Measurements from ENCODE around the gene CELF4. TPM values are rescaled to one million over a fixed set of nuclear protein-coding genes. Genes with fewer than 3 reads are reported as not detected.

Gene CELF4
- polyA plus RNA-seq, 1 donor (not counting 4 experiments of a cell fraction or from before 2014, with no cell fraction given): not detected

GRCh38 chr18:37355772-37356171, 209.8 kb downstream of the CELF4 start:
- peaks cover 3% of the 10 kb centered on the region for H3K27me3 ChIP-seq (ENCODE audit: control insufficient read depth, extremely low read depth, insufficient read depth, low read length)
- no peaks in the 10 kb centered on the region for H3K4me1 ChIP-seq (ENCODE audit: control insufficient read depth, extremely low read depth, insufficient read depth, low read length)
- H3K36me3 ChIP-seq (ENCODE audit: control insufficient read depth in 2 of 2, extremely low read depth in 1 of 2, insufficient read depth in 2 of 2, low read length in 2 of 2): no peaks in the 10 kb centered on the region
- dilution Hi-C loops (cut with MboI; ENCODE audit: extremely low pct_ligation_motif_present, low sequenced_read_pairs): no loop called here
- no peaks in the 10 kb centered on the region for H3K79me2 ChIP-seq (ENCODE audit: control insufficient read depth, insufficient read depth, low read length)
- H3K4me2 ChIP-seq (ENCODE audit: control insufficient read depth, extremely low read depth, insufficient read depth, low read depth, low read length): no peak overlapping the region
- H3K4me3 ChIP-seq (ENCODE audit: control insufficient read depth in 2 of 3, extremely low read depth in 1 of 3, insufficient read depth in 2 of 3, low read depth in 1 of 3, low read length in 3 of 3): no peak overlapping the region
- H4K20me1 ChIP-seq (ENCODE audit: control insufficient read depth, extremely low read depth, insufficient read depth, low read length): no peaks in the 10 kb centered on the region
- no peak overlapping the region for H3K27ac ChIP-seq (ENCODE audit: control insufficient read depth, insufficient read depth, low read length)
- FAIRE-seq: no peak
- H2AFZ ChIP-seq (ENCODE audit: control insufficient read depth, low read length): no peak overlapping the region
- DNase-seq (ENCODE audit: low read depth, low spot score): no peak
- H3K9me3 ChIP-seq (ENCODE audit: control insufficient read depth, low read depth, low read length): no peaks in the 10 kb centered on the region
- H3K9me1 ChIP-seq (ENCODE audit: control insufficient read depth, extremely low read depth, insufficient read depth, low read length): no peaks in the 10 kb centered on the region
- TF ChIP-seq CTCF (optimal IDR thresholded peaks at IDR 0.05 in 1 of 3, IDR thresholded peaks at IDR 0.05 in 1 of 3, conservative IDR thresholded peaks at IDR 0.05 in 1 of 3; ENCODE audit: extremely low read depth in 1 of 3, insufficient read depth in 2 of 3, low read length in 3 of 3): no peak
- TF ChIP-seq EZH2 (IDR thresholded peaks at IDR 0.05; ENCODE audit: low read length): no peak
- no peak overlapping the region for H3K9ac ChIP-seq (ENCODE audit: control insufficient read depth, extremely low read depth, insufficient read depth, low read length)

DNA sequence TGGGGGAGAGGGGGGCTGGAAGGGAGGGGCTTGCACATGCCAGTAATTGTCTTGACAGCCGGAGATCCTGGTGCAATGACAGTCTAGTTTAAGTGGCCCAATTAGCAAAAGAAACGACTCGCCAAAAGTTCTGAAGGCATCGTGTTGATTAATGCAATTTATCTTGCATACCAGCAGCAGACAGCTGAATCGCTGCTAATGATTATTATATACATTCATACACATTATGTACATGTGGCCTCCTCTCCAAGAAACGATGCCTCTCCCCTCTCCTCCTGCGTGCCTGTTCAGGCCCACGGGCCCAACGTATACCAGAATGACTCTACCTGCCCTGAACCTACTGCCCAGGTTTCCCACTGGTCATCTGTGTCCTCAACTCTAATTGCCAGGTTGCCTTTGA, 214.5 kb downstream of the CELF4 start:
- H3K9me1 ChIP-seq (ENCODE audit: control insufficient read depth, extremely low read depth, insufficient read depth, low read length): no peaks in the 10 kb centered on the region
- no peak overlapping the region for H2AFZ ChIP-seq (ENCODE audit: control insufficient read depth, low read length)
- TF ChIP-seq CTCF (optimal IDR thresholded peaks at IDR 0.05 in 1 of 3, IDR thresholded peaks at IDR 0.05 in 1 of 3, conservative IDR thresholded peaks at IDR 0.05 in 1 of 3; ENCODE audit: extremely low read depth in 1 of 3, insufficient read depth in 2 of 3, low read length in 3 of 3): no peak
- H3K4me3 ChIP-seq (ENCODE audit: control insufficient read depth in 2 of 3, extremely low read depth in 1 of 3, insufficient read depth in 2 of 3, low read depth in 1 of 3, low read length in 3 of 3): no peak overlapping the region
- no peaks in the 10 kb centered on the region for H3K27me3 ChIP-seq (ENCODE audit: control insufficient read depth, extremely low read depth, insufficient read depth, low read length)
- H3K9ac ChIP-seq (ENCODE audit: control insufficient read depth, extremely low read depth, insufficient read depth, low read length): no peak overlapping the region
- no peaks in the 10 kb centered on the region for H4K20me1 ChIP-seq (ENCODE audit: control insufficient read depth, extremely low read depth, insufficient read depth, low read length)
- H3K4me2 ChIP-seq (ENCODE audit: control insufficient read depth, extremely low read depth, insufficient read depth, low read depth, low read length): no peak overlapping the region
- dilution Hi-C loops (cut with MboI; ENCODE audit: extremely low pct_ligation_motif_present, low sequenced_read_pairs): no loop called here
- no peaks in the 10 kb centered on the region for H3K9me3 ChIP-seq (ENCODE audit: control insufficient read depth, low read depth, low read length)
- no peaks in the 10 kb centered on the region for H3K4me1 ChIP-seq (ENCODE audit: control insufficient read depth, extremely low read depth, insufficient read depth, low read length)
- H3K27ac ChIP-seq (ENCODE audit: control insufficient read depth, insufficient read depth, low read length): no peak overlapping the region
- no peaks in the 10 kb centered on the region for H3K79me2 ChIP-seq (ENCODE audit: control insufficient read depth, insufficient read depth, low read length)
- FAIRE-seq (no peak), DNase-seq (ENCODE audit: low read depth, low spot score) (no peak)
- no peaks in the 10 kb centered on the region for H3K36me3 ChIP-seq (ENCODE audit: control insufficient read depth in 2 of 2, extremely low read depth in 1 of 2, insufficient read depth in 2 of 2, low read length in 2 of 2)

All from keratinocyte (primary cell).